ENCODE data around the gene ATP6V0C.

GRCh38 chr16:2492292-2492691, 21.5 kb upstream of the ATP6V0C start:
- TF ChIP-seq CTCF (IDR thresholded peaks at IDR 0.05 in 4 of 5, conservative IDR thresholded peaks at IDR 0.05 in 1 of 5), result no peak
- TF ChIP-seq POLR2A (IDR thresholded peaks at IDR 0.05), result no peak

All from gastrocnemius medialis (tissue), 4 donors.